ENCODE data around the gene C20orf141.
"Not testable (repeated sequence)": the region's sequence is repeated elsewhere in the genome, so short reads cannot be mapped to it uniquely, and the experiment has no call there.

C20orf141 gene

GRCh38 chr20:2814587-2815051, at the start of gene C20orf141:
C20orf141 (plus strand) TSS chr20:2814987; CDS start chr20:2815185, 198 bp downstream.
- peak; percentile 92 for DNase-seq (ENCODE audit: low read depth)

- DNase-seq (ENCODE audit: low read depth): no peak
Observed at GRCh38 chr20:2767768-2768631, 46.8 kb upstream of the C20orf141 start.

GRCh38 chr20:2768632-2769015, 46.2 kb upstream of the C20orf141 start:
- DNase-seq (ENCODE audit: low read depth): no peak

GRCh38 chr20:2770091-2770490, 44.7 kb upstream of the C20orf141 start:
- DNase-seq (ENCODE audit: low read depth): not testable (repeated sequence)

GRCh38 chr20:2771631-2772080, 43.1 kb upstream of the C20orf141 start:
- no peak for DNase-seq (ENCODE audit: low read depth)

GRCh38 chr20:2773812-2774211, 41.0 kb upstream of the C20orf141 start:
- no peak for DNase-seq (ENCODE audit: low read depth)

- DNase-seq (ENCODE audit: low read depth): no peak
Observed at GRCh38 chr20:2775139-2775538, 39.6 kb upstream of the C20orf141 start.

- DNase-seq (ENCODE audit: low read depth): no peak
Observed at GRCh38 chr20:2778602-2779321, 36.0 kb upstream of the C20orf141 start.

- DNase-seq (ENCODE audit: low read depth): no peak
Observed at GRCh38 chr20:2780948-2781347, 33.8 kb upstream of the C20orf141 start.

GRCh38 chr20:2783908-2784566, 30.8 kb upstream of the C20orf141 start:
- DNase-seq (ENCODE audit: low read depth): no peak

GRCh38 chr20:2793471-2793870, 21.3 kb upstream of the C20orf141 start:
- DNase-seq (ENCODE audit: low read depth): no peak

GRCh38 chr20:2794202-2794748, 20.5 kb upstream of the C20orf141 start:
- no peak for DNase-seq (ENCODE audit: low read depth)

- no peak for DNase-seq (ENCODE audit: low read depth)
Observed at GRCh38 chr20:2794866-2795447, 19.8 kb upstream of the C20orf141 start.

GRCh38 chr20:2795451-2795850, 19.3 kb upstream of the C20orf141 start:
- DNase-seq (ENCODE audit: low read depth): no peak

GRCh38 chr20:2796011-2796660, 18.7 kb upstream of the C20orf141 start:
- no peak for DNase-seq (ENCODE audit: low read depth)

- no peak for DNase-seq (ENCODE audit: low read depth)
Observed at GRCh38 chr20:2797136-2797983, 17.4 kb upstream of the C20orf141 start.

- no peak for DNase-seq (ENCODE audit: low read depth)
Observed at GRCh38 chr20:2798095-2798805, 16.5 kb upstream of the C20orf141 start.

GRCh38 chr20:2798814-2799213, 16.0 kb upstream of the C20orf141 start:
- no peak for DNase-seq (ENCODE audit: low read depth)

GRCh38 chr20:2799271-2799670, 15.5 kb upstream of the C20orf141 start:
- no peak for DNase-seq (ENCODE audit: low read depth)
